ENCODE data around the gene ATXN7L1. TPM values are rescaled to one million over a fixed set of nuclear protein-coding genes. Genes with fewer than 3 reads are reported as not detected.

Gene ATXN7L1
- polyA plus RNA-seq, 4 donors, result 9.5 to 10.4 (median 10.0) TPM

DNA sequence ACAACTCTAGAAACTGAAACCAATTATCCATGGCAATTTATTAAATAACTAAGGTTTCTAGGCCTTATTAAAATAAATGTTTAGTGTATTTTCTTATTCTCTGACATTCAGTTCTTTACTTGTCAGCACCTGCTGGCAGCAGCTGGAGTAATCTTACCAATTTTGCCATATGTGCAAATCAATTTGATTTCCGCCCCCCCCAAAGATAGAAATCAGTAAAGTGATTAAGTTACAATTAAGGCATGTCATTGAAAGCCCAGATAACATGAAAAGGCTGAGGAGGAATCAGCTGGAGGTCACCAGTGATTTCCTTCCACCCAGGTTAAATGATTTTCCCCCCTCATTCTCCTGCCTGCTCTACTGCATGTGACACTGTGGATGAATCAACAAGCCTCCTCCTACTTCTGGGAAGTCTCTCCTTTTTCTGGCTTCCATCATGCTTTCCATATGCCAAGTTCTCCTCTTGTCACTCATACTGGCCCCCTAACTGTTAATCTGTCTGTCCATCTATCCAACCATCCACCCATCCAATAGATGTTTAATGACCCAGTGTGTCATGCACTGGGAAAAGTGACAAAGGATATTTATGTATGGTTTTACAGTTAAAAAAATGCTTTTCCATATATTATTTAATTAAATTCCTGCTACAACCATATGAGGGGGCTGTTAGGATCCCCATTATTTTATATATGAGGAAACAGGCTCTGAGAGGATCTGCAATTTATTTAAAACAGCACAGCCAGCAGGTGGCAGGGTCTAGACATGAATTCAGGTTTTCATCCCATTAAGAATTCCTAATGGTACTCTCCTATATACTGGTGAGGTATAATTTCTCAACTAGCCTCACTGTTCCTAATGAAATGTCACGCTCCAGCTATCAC lies 116.5 kb downstream of the ATXN7L1 start:
- DNase-seq (ENCODE audit: low read depth in 4 of 4, low spot score in 3 of 4), result peak in 3 of 4 donors; percentile 24 to 32 (median 25)

DNA sequence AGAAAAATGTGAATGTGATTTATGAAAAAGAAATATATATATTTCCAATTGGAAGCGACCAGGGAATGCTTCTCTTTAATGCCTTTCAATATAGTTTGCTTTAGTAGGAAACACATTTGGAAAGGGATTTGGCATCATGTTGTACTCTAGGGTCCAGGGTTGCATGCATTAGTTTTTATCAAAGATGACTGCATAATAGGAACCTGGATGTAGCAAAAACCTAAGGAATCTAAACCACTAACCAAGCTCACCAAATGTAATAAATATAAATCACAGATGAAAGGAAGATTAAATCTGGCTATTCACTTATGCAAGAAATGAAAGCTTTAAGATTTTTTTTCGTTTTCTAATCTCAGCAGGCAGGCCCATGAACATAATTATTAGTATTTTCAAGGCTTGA lies 120.0 kb downstream of the ATXN7L1 start:
- no peak for DNase-seq (ENCODE audit: low read depth in 4 of 4, low spot score in 3 of 4)

DNA sequence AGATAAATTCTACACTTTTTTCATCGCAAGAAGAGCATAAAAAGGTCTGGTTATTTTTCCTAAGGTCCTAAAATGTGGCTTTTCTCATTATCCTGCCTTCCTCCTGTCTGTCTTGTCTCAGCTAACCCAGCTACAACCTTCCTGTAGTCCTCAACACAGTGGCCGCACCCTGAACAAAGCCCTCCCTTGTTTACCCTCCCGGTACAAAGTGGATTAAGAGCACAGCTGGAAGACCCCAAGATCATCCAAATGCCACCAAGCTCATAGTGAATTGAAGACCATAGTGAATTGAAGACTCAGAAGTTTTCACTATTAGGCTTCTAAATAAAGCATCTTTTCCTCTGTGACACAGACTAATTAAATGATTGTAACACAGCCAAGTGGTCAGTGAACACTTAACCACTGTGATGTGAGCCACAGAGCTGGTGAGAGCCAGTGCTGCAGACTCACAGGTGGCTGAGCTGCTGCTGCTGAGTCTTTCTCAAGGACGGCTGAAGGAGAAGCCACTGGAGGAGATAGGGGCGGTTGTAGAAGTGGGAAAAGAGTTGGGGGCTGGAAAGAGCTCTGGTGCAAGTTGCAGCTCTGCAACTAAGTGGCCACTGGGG lies 123.6 kb downstream of the ATXN7L1 start:
- no peak for DNase-seq (ENCODE audit: low read depth in 4 of 4, low spot score in 3 of 4)

DNA sequence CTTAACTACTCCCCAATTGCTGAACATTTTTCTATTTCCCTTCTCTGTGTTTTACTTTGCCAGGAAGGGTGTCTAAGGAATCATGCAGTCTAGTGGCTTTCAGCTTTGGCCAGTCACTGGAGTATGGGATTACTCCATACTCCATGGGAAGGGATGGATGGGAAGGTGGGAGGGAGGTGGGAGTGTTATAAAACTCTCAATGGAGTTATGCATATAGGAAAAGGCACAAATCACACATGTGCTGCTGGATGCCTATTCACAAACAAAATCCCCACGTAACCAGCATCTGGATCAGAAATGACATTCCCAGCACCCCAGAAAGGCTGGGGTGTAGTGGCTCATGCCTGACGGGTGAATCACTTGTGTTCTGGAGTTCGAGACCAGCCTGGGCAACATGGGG lies 125.3 kb downstream of the ATXN7L1 start:
- DNase-seq (ENCODE audit: low read depth in 4 of 4, low spot score in 3 of 4), result no peak

DNA sequence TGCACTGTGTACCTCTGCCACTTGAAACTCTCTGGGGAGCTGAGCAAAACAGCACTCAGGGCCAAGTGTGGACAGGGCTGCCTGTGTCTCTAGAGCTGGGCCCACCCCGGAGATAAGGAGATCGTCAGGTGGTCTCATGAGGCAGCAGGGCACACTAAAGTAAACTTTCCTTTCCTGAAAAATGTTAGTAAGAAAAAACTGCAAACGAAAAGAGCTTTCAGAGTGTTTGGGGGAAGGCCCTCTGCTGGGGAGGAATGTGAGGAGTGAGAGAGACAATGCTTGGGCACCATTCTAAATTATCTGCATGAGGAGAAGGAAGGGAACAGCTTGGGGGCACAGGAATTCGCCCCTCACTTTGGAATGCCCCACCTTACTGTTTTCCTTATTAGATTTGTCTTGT lies 127.7 kb downstream of the ATXN7L1 start:
- DNase-seq (ENCODE audit: low read depth in 4 of 4, low spot score in 3 of 4), result no peak

DNA sequence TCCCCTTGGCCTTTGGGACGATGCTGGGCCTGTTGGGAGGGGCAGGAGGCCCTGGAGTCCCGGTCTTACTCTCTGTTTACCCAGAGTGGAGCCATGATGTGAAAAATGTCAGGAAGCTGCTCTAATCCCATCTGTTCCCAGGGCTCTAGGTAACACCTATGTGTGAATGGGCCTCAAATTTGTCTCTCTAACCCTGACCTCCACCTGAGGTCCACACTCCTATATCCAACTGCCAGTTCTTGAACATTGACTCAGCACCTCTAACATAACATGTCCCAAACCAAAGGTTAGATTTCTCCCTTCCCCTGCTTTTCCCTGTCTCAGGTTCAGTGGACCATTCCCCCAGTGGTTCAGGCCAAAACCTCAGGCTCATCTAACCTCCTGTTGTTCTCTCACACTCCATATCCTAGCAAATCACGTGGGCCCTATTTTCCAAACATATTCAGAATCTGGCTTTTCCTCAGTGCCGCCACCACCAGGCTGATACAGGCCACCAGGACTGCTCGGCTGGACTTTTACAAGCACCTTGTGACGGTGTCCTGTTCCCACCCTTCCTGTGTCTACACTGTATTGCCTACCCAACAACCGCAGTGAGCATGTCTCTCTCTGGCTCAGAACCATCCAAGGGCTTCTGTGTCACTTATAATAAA lies 130.6 kb downstream of the ATXN7L1 start:
- no peak for DNase-seq (ENCODE audit: low read depth in 4 of 4, low spot score in 3 of 4)

GRCh38 chr7:105744258-105744657 lies 132.1 kb downstream of the ATXN7L1 start:
- DNase-seq (ENCODE audit: low read depth in 4 of 4, low spot score in 3 of 4), result no peak

DNA sequence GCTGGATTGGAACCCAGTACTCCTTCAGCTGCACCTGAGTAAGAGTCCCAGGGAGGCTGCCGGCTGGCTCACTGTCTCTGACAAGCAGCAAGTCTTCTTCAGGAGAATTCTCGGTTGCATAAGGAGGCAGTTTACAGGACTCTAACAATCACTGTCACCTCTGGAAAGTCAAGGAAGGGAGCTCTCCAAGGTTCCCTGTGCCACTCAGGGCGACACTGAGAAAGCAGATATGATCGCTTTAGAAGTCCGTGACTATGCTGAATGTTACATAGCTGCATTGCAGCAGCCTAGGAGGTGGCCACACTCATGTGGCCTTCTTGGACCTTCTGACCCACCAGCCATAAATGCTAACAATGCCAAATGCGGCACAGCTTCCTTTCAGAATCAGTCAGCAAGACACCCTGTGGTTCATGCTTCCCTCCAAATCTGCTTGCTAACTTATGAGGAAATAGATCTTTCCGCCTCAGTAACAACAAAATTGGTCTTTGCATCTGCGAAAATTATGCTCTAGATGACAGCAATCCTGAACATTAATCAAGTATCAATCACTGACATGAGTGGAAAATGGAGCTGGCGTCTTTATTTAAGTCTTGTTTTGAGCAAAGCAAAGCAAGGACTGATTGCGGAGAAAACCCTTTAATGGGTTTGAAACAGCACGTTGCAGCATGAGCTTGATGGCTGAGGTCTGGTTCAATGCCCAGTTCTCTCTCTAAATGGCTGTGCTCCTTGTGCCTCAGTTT lies 132.9 kb downstream of the ATXN7L1 start:
- DNase-seq (ENCODE audit: low read depth in 4 of 4, low spot score in 3 of 4), result no peak

- no peak for DNase-seq (ENCODE audit: low read depth in 4 of 4, low spot score in 3 of 4)
Measured at GRCh38 chr7:105742787-105743186, 133.6 kb downstream of the ATXN7L1 start.

DNA sequence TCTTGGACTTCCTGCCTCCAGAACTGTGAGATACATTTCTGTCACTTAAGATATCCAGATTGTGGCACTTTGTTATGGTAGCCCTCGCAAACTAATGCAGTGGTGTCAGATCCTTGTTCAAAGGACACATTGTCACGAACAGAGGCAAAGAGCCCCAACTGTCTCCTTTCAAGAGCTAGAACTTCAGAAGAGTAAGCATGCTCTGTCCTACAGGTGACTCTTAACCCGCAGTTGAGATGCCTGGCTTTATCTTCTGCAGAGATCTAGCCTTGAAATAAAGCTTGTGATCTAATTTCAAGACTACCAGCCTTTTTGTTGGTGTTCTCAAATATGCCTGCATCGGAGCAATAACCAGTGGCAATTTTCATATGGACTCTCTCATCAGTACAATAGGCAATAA lies 134.4 kb downstream of the ATXN7L1 start:
- DNase-seq (ENCODE audit: low read depth in 4 of 4, low spot score in 3 of 4), result no peak

GRCh38 chr7:105738133-105738532 lies 138.3 kb downstream of the ATXN7L1 start:
- DNase-seq (ENCODE audit: low read depth in 4 of 4, low spot score in 3 of 4), result no peak

DNA sequence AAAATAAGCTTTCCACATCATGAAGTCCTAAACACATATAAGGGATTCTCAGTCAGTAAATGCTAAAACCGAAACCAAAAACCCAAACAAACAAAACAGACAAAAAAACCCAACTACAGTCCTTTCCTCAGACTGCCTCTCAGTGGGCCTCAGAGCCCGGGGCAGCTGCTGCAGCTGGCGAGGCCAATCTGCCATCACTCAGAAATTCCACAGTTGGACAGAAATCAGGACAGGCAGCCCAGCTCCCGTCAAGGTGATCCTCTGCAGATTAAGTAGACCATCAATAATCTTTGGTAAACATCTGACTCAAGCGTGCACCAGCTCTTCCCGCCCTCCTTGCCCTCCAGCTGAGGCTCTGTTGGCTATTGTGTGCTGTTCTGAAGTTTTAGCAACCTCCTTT lies 142.2 kb downstream of the ATXN7L1 start:
- no peak for DNase-seq (ENCODE audit: low read depth in 4 of 4, low spot score in 3 of 4)

GRCh38 chr7:105731042-105731441 lies 145.4 kb downstream of the ATXN7L1 start:
- no peak for DNase-seq (ENCODE audit: low read depth in 4 of 4, low spot score in 3 of 4)

- DNase-seq (ENCODE audit: low read depth in 4 of 4, low spot score in 3 of 4), result no peak
Measured at GRCh38 chr7:105728028-105728427, 148.4 kb downstream of the ATXN7L1 start.

GRCh38 chr7:105724688-105725087 lies 151.7 kb downstream of the ATXN7L1 start:
- no peak for DNase-seq (ENCODE audit: low read depth in 4 of 4, low spot score in 3 of 4)

DNA sequence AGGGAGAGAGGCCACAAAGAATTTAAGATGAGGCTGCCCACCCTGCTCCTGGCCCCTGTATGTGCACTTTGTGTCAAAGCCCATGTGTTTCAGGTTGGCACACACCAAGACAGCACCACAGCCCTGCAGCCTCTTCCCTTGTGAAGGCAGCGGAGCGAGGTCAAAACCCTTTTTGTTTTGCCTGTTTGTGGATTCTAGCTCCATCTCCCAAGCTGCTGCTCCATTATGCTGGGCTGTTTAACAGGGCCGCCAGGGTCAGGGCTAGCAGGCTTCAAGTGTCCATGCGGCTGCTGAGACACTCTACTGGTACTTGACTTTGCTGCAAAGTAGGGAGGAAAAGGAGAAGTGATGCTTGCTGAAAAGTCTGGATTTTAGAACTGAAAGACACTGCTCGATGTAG lies 152.8 kb downstream of the ATXN7L1 start:
- DNase-seq (ENCODE audit: low read depth in 4 of 4, low spot score in 3 of 4), result peak in 1 of 4 donors; percentile 14

- DNase-seq (ENCODE audit: low read depth in 4 of 4, low spot score in 3 of 4), result no peak
Measured at GRCh38 chr7:105721571-105722104, 154.8 kb downstream of the ATXN7L1 start.

- no peak for DNase-seq (ENCODE audit: low read depth in 4 of 4, low spot score in 3 of 4)
Measured at GRCh38 chr7:105719919-105720318, 156.5 kb downstream of the ATXN7L1 start.

GRCh38 chr7:105719395-105719794 lies 157.0 kb downstream of the ATXN7L1 start:
- DNase-seq (ENCODE audit: low read depth in 4 of 4, low spot score in 3 of 4), result no peak

GRCh38 chr7:105718511-105718925 lies 157.9 kb downstream of the ATXN7L1 start:
- no peak for DNase-seq (ENCODE audit: low read depth in 4 of 4, low spot score in 3 of 4)

DNA sequence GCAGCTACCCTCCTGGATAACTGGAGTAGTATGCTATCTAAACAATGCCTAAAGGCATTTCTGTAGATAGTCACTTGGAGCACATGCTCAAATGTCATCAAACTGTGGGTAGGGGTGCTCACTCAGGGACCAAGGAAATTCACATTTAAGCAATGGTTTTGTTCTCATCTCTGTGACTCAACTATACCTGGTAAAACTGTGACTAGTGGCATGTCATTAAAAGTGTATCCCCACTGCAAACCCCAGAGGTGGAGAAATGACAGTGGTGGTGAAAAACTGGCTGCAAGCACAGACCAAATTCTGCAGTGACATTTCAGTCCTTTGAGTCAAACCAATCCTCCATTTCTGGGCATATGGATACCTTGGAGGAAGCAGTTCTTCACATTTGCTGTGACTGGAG lies 160.9 kb downstream of the ATXN7L1 start:
- DNase-seq (ENCODE audit: low read depth in 4 of 4, low spot score in 3 of 4), result no peak
